H9 (cell line): ENCODE data around the gene C1QTNF9B. TPM values are rescaled to one million over a fixed set of nuclear protein-coding genes. Genes with fewer than 3 reads are reported as not detected.

Source experiments
- DNase-seq: peaks from one replicate; pipeline ENCODE4 v3.0.0-alpha.2; 2017
- H2AFZ ChIP-seq: one replicate; pipeline ENCODE4 v1.6.1; 2013; ENCODE audit warnings: mild to moderate bottlenecking, low read length, control low read depth, moderate library complexity
- H2AK5ac ChIP-seq: 2 replicates; pipeline ENCODE4 v1.6.1; 2013; ENCODE audit warnings: low read length, control low read depth, mixed read lengths; ENCODE audit not compliant: insufficient read length
- H2BK120ac ChIP-seq: one replicate; pipeline ENCODE4 v1.6.1; 2013; ENCODE audit warnings: low read depth, mild to moderate bottlenecking, low read length, control low read depth, inconsistent platforms; ENCODE audit not compliant: poor library complexity, severe bottlenecking
- H2BK12ac ChIP-seq: 2 replicates; pipeline ENCODE4 v1.6.1; 2013; ENCODE audit warnings: low read length, control low read depth, mixed read lengths, low read depth; ENCODE audit not compliant: insufficient read length
- H2BK15ac ChIP-seq: 2 replicates; pipeline ENCODE4 v1.6.1; 2013; ENCODE audit warnings: low read depth, low read length, control low read depth
- H2BK20ac ChIP-seq: one replicate; pipeline ENCODE4 v1.6.1; 2013; ENCODE audit warnings: low read depth, mild to moderate bottlenecking, low read length, control low read depth, inconsistent platforms; ENCODE audit not compliant: poor library complexity, severe bottlenecking
- H2BK5ac ChIP-seq: 2 replicates; pipeline ENCODE4 v1.6.1; 2013; ENCODE audit warnings: low read length, control low read depth, mixed read lengths; ENCODE audit not compliant: insufficient read length
- H3K14ac ChIP-seq: 2 replicates; pipeline ENCODE4 v1.6.1; 2013; ENCODE audit warnings: low read length, control low read depth; ENCODE audit not compliant: insufficient read depth
- H3K18ac ChIP-seq: 2 replicates; pipeline ENCODE4 v1.6.1; 2013; ENCODE audit warnings: low read depth, mild to moderate bottlenecking, mixed read lengths, low read length, control low read depth; ENCODE audit not compliant: insufficient read length
- H3K23ac ChIP-seq: 2 replicates; pipeline ENCODE4 v1.6.1; 2013; ENCODE audit warnings: low read length, control low read depth, mixed read lengths, low read depth; ENCODE audit not compliant: insufficient read length
- H3K23me2 ChIP-seq: 2 replicates; pipeline ENCODE4 v1.6.1; 2013; ENCODE audit warnings: low read depth, mild to moderate bottlenecking, mixed read lengths, low read length, control low read depth; ENCODE audit not compliant: insufficient read length, poor library complexity, severe bottlenecking
- H3K27ac ChIP-seq: 2 replicates; pipeline ENCODE4 v1.5.1; 2013; ENCODE audit warnings: low read length, control low read depth, mixed read lengths, low read depth; ENCODE audit not compliant: insufficient read length
- H3K27me3 ChIP-seq: 2 replicates; pipeline ENCODE4 v1.6.1; 2013; ENCODE audit warnings: low read length, control low read depth, inconsistent platforms; ENCODE audit not compliant: insufficient read depth
- H3K4ac ChIP-seq: 2 replicates; pipeline ENCODE4 v1.6.1; 2013; ENCODE audit warnings: low read depth, mild to moderate bottlenecking, control low read depth, inconsistent platforms, low read length, moderate library complexity
- H3K4me1 ChIP-seq: 2 replicates; pipeline ENCODE4 v1.6.1; 2013; ENCODE audit warnings: low read length, control low read depth, inconsistent platforms; ENCODE audit not compliant: insufficient read depth
- H3K4me2 ChIP-seq: 2 replicates; pipeline ENCODE4 v1.6.1; 2013; ENCODE audit warnings: low read length, control low read depth, mixed read lengths; ENCODE audit not compliant: insufficient read length, insufficient read depth
- H3K56ac ChIP-seq: 2 replicates; pipeline ENCODE4 v1.6.1; 2013; ENCODE audit warnings: low read depth, mild to moderate bottlenecking, mixed read lengths, low read length, control low read depth; ENCODE audit not compliant: insufficient read length
- H3K79me1 ChIP-seq: 2 replicates; pipeline ENCODE4 v1.6.1; 2013; ENCODE audit warnings: low read depth, mild to moderate bottlenecking, moderate library complexity, low read length, control low read depth, inconsistent platforms; ENCODE audit not compliant: insufficient read depth, poor library complexity, severe bottlenecking
- H3K79me2 ChIP-seq: 2 replicates; pipeline ENCODE4 v1.6.1; 2013; ENCODE audit warnings: low read length, control low read depth, inconsistent platforms; ENCODE audit not compliant: insufficient read depth
- H3K9ac ChIP-seq: 2 replicates; pipeline ENCODE4 v1.6.1; 2013; ENCODE audit warnings: low read length, control low read depth, mixed read lengths; ENCODE audit not compliant: insufficient read length; ENCODE audit errors: extremely low read depth
- H3K9me3 ChIP-seq: one replicate; pipeline ENCODE4 v1.6.1; 2013; ENCODE audit warnings: low read depth, low read length, inconsistent platforms; ENCODE audit not compliant: control insufficient read depth
- H3T11ph ChIP-seq: one replicate; pipeline ENCODE4 v1.6.1; 2013; ENCODE audit warnings: mild to moderate bottlenecking, low read length, control low read depth, inconsistent platforms
- H4K20me1 ChIP-seq: one replicate; pipeline ENCODE4 v1.6.1; 2013; ENCODE audit not compliant: control insufficient read depth, insufficient read length, insufficient read depth
- H4K5ac ChIP-seq: 2 replicates; pipeline ENCODE4 v1.6.1; 2013; ENCODE audit warnings: low read depth, mild to moderate bottlenecking, mixed read lengths, low read length, control low read depth; ENCODE audit not compliant: insufficient read length
- H4K8ac ChIP-seq: replicated peaks from 2 replicates; pipeline ENCODE4 v1.6.1; 2013; ENCODE audit warnings: low read length, control low read depth, mixed read lengths, low read depth; ENCODE audit not compliant: insufficient read length
- H4K91ac ChIP-seq: 2 replicates; pipeline ENCODE4 v1.6.1; 2013; ENCODE audit warnings: low read depth, mild to moderate bottlenecking, moderate library complexity, mixed read lengths, low read length, control low read depth; ENCODE audit not compliant: insufficient read length
- H3K27ac Mint-ChIP-seq, 3 experiments: 2 replicates in 2 of 3; 3 replicates in 1 of 3; pipeline ENCODE4 v1.8.0; 2020 to 2021; ENCODE audit warnings: mixed read lengths in 3 of 3, mild to moderate bottlenecking in 1 of 3, moderate library complexity in 1 of 3
- H3K27me3 Mint-ChIP-seq: 2 replicates; pipeline ENCODE4 v1.8.0; 2021; ENCODE audit warnings: low read depth, mild to moderate bottlenecking, moderate library complexity, mixed read lengths
- H3K36me3 Mint-ChIP-seq, 3 experiments: 2 replicates in 2 of 3; 3 replicates in 1 of 3; pipeline ENCODE4 v1.8.0; 2020 to 2021; ENCODE audit warnings: low read depth in 3 of 3, mixed read lengths in 3 of 3; ENCODE audit not compliant: insufficient read depth in 1 of 3
- H3K4me1 Mint-ChIP-seq, 2 experiments: 2 replicates each; pipeline ENCODE4 v1.8.0; 2020; ENCODE audit warnings: mixed read lengths in 2 of 2
- H3K4me3 Mint-ChIP-seq, 2 experiments: 2 replicates in 1 of 2; 3 replicates in 1 of 2; pipeline ENCODE4 v1.8.0; 2020 to 2021; ENCODE audit warnings: mild to moderate bottlenecking in 2 of 2, mixed read lengths in 2 of 2, moderate library complexity in 1 of 2
- H3K9me3 Mint-ChIP-seq, 2 experiments: 2 replicates in 1 of 2; 3 replicates in 1 of 2; pipeline ENCODE4 v1.8.0; 2020; ENCODE audit warnings: mild to moderate bottlenecking in 2 of 2, mixed read lengths in 2 of 2, moderate library complexity in 1 of 2
- CTCF ChIP-seq: fragments of 200-600 bp; sonication (generic); conservative IDR thresholded peaks from 3 replicates; pipeline ENCODE4 v1.8.0; 2021; ENCODE audit warnings: antibody characterized with exemption, mild to moderate bottlenecking
- WGBS: extraction: QIAGEN DNeasy Blood & Tissue Kit; methylation state at CpG from one replicate; pipeline ENCODE4 v1.1.7; 2013; ENCODE audit warnings: missing lambda C conversion rate, low lambda C conversion rate, mixed read lengths; ENCODE audit not compliant: insufficient read length; ENCODE audit errors: extremely low coverage; 5-methylcytosine and 5-hydroxymethylcytosine counted together
- total RNA-seq: library from RNA; stranded (reverse); gene quantifications from 2 replicates; pipeline ENCODE4 v1.2.1, GENCODE V29; 2021

Gene C1QTNF9B
- total RNA-seq, 1 experiment from 2014 or later, result not detected

- no peak overlapping the region for H2BK20ac ChIP-seq
- no peaks in the 10 kb centered on the region for H3K27me3 Mint-ChIP-seq
- H3K4ac ChIP-seq, result no peak overlapping the region
- H3K9me3 Mint-ChIP-seq, result peaks cover 0 to 2% of the 10 kb centered on the region in 2 experiments; a peak in 2 of 5 replicates
- H3K27me3 ChIP-seq, result no peaks in the 10 kb centered on the region
- no peaks in the 10 kb centered on the region for H3K79me1 ChIP-seq
- H3K23me2 ChIP-seq, result no peaks in the 10 kb centered on the region
- no peak overlapping the region for H3K56ac ChIP-seq
- H3T11ph ChIP-seq, result no peak overlapping the region
- no peak overlapping the region for H3K9ac ChIP-seq
- DNase-seq, result peak; percentile 68
- no peak overlapping the region for H3K27ac ChIP-seq
- no peak overlapping the region for H3K18ac ChIP-seq
- H2AK5ac ChIP-seq, result no peak overlapping the region
- no peak overlapping the region for H2BK120ac ChIP-seq
- H3K79me2 ChIP-seq, result no peaks in the 10 kb centered on the region
- H3K4me2 ChIP-seq, result no peak overlapping the region
- no peak overlapping the region for H2BK15ac ChIP-seq
- no CpG with 5 or more reads among the region's 2 CpGs for WGBS
- H2AFZ ChIP-seq, result no peak overlapping the region
- H3K27ac Mint-ChIP-seq, result peak overlapping the region in 1 of 3 experiments; percentile 83; a peak in 3 of 7 replicates
- no peak overlapping the region for H2BK5ac ChIP-seq
- H4K20me1 ChIP-seq, result no peaks in the 10 kb centered on the region
- H3K4me1 Mint-ChIP-seq, result peaks cover 16 to 17% of the 10 kb centered on the region in 2 experiments
- peaks cover 0 to 4% (median 0%) of the 10 kb centered on the region in 3 experiments; a peak in 2 of 7 replicates for H3K36me3 Mint-ChIP-seq
- H4K8ac ChIP-seq, result no peak overlapping the region
- no peak overlapping the region for H4K5ac ChIP-seq
- H3K4me1 ChIP-seq, result peaks cover 3% of the 10 kb centered on the region; the same call in 1 of the 2 replicates
- no peak overlapping the region for H4K91ac ChIP-seq
- 0 out of 5 replicates have a peak overlapping the region, but pooled peaks of 1 of the 2 experiments have one; percentile 15 for H3K4me3 Mint-ChIP-seq
- H2BK12ac ChIP-seq, result no peak overlapping the region
- no peaks in the 10 kb centered on the region for H3K9me3 ChIP-seq
- peak; percentile 94 for TF ChIP-seq CTCF
- H3K23ac ChIP-seq, result no peak overlapping the region
- H3K14ac ChIP-seq, result no peak overlapping the region
Observed at GRCh38 chr13:23921451-23921888, 24.2 kb upstream of the C1QTNF9B start.
